GM18873 (cell line): ENCODE data around the gene PLEKHM1.
"Not testable (repeated sequence)": the region's sequence is repeated elsewhere in the genome, so short reads cannot be mapped to it uniquely, and the experiment has no call there.

Experiments used
- ATAC-seq: cut with Tn5 transposase; IDR thresholded peaks from one replicate; pipeline ENCODE4 v1.9.1; 2021; ENCODE audit warnings: mild to moderate bottlenecking, moderate library complexity, moderate number of reproducible peaks; ENCODE audit not compliant: unreplicated experiment, low FRiP score

Gene PLEKHM1

DNA sequence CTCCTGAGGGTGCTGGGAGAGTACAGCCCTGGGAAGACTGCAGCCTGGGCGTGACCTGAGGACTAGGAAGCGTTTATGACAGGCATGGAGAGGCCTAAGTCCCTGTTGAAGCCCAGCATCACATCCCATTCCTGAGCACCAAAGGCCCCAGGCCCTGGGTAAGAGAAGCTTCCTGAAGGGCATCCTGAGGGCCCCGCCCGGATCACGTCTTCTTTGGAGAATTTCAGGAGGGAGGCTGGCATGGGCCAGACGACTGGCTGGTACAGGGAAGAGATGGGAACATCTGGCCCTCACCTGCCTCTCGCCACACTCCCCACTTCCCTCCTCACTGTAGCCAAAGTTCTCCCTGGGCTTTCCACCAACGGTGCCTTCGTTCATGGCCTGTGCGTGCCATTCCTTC, 46.2 kb downstream of the PLEKHM1 start:
- not testable (repeated sequence) for ATAC-seq

- ATAC-seq = not testable (repeated sequence)
These were observed 46.9 kb downstream of the PLEKHM1 start for GRCh38 chr17:45443371-45444260.

DNA sequence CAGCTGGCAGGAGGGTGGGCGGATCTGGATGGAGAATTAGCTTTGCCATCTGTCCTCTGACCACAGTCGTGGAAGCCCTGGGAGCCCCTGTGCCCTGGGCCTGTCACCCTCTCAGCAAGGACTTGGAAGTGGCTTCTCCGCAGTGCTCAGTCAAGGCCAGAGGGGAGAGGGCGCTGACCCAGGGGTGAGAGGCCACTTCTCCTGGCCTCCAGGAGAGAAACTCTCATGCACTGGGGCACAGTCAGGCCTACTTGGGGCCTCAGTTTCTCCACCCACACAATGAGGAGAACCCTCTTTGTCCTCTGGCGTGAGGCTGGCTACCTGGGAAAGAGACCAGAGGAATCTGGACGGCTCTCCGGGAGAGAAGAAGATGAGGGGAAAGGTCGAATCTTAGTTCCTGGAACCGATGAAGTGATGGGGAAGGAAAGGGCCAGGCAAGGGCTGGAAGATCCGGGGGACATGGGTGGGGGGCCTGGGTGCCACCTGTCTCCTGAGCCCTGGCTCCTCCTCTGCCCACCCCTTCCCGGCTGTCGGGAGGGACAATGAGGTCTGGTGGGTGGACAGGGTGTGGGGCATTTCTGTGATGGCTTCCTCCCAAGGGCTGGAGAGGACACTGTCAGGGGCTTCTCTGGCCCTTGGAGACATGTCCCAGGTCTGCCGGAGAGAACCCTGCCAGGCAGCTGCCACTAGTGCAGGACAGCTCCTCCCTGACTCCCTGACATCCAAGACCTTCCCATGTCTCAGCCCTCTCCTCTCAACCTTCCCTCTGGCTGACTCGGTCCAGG, 48.8 kb downstream of the PLEKHM1 start:
- ATAC-seq = no peak

- ATAC-seq = peak; percentile 73
These were observed 49.5 kb downstream of the PLEKHM1 start for GRCh38 chr17:45440839-45441515.

DNA sequence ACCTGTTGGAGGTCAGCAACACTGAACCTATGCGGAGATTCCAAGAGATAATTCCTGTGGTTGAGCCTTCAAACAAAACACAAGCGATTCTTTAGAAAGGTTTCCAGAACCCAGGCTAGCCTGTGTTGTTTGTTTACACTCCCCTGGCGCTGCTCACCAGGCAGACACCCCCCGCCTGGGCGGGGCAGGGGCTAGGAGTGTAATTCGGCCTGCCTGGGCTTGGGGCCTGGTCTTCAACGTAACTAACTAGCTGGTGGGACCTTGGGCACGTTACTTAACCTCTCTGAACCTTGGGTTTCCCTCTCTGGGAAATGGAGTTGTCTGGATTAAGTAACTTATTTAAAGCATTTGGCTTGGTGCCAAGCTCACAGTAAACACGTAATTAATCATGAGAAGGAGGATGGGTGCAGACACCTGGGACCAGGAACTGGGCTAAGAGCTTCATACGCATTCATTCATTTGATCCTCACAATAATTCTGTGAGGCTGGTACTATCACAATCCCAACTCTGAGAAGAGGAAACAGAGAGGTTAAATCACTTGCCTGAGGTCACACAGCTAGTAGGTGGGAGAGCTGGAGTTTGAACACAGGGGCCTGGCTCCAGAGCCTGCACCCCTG, 50.3 kb downstream of the PLEKHM1 start:
- ATAC-seq = no peak

GRCh38 chr17:45438931-45439610, 51.5 kb downstream of the PLEKHM1 start:
- no peak for ATAC-seq

DNA sequence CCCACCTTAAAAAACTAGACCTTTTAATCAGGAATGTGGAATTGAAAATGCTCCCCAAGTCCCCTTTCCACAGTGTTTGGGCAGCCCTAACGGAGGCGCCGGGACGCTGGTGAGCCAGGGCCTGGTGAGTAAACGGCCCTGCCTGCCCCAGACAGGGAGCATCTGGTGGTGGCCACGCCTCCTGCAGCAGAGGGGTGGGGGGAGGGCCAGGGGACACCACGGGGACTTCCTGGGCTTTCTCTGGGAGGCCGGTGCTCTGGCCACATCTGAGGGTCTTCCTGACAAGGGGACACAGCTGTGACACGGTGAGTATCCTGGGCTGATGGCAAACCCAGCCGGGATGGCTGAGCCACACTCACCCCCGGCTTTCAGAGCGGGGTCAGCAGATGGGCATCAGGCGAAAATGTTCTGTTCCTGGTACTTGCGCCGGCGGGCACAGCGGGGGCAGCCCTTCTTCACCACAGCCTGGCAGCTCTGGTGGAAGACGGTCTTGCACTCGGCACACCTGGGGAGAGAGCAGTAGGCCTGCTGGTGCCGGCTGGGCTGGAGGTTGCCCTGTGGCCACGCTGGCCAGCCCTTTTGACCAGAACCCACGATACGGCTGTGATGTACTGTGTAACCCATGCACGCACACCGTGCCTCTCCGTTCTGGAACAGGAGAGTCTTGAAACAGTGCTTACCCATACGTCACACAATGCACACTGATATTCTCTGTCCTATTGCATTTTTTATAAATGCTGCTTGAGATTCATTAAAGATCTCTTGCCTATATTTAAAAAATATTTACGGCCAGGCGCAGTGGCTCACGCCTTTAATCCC, 52.8 kb downstream of the PLEKHM1 start:
- ATAC-seq = no peak

DNA sequence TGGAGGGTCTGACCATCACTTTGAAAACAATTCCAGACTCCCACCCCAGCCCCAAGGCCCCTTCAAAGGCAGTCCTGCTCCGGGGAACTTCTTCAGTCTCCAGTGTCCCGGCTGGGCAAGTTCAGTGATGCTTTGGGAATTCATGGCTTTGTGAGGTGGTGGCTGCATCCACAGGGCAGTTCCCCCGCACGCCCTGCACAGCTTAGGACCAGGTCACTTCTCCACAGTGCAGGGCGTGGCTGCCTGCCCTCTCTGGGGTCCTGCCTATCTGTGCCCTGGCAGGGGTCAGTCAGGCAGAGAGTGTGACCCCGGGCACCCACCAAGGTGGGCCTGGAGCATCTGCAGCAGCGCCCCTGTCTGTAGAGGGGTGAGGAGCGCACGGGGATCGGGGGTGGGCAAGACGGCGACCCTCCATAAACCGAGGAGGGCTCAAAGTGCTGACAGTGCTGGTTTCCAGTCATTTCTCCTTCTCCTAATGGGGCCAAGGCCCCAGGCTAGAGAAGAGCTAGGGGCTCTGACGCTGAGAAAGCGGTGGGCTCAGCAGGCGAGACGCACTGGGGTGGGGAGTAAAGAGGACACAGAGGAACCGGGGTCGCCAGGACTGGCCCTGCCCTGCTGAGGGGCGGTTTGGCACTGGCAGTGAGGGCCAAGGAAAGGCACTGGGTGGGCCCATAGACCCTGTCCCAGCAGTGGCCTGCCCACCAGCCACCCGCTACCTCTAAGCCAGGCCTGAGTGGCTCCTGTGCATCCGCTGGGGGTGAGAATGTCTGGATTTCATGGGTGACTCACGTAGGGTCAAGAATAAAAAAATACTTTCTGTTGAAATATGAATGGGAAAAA, 53.7 kb downstream of the PLEKHM1 start:
- no peak for ATAC-seq

- no peak for ATAC-seq
These were observed 54.4 kb downstream of the PLEKHM1 start for GRCh38 chr17:45436161-45436560.

DNA sequence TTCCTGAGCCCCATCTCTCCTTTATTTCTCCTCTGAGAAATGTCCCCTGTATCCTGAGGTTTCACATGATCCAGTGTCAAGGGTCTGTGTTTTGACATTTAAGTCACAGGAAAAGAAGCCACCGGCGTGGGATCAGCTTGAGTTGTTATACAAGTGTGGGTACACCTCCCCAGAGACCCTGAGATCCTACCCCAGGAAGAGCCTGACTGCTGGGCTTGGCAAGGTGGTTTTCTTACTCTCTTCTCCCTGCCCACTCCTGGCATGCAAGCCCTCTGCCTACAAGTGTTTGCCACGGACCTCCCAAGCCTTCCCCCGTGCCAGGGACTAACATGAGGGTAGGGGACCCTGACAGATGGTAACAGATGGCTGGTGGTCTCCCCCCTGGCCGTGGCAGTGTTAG, 55.0 kb downstream of the PLEKHM1 start:
- no peak for ATAC-seq

- no peak for ATAC-seq
These were observed 57.4 kb downstream of the PLEKHM1 start for GRCh38 chr17:45433159-45433535.

DNA sequence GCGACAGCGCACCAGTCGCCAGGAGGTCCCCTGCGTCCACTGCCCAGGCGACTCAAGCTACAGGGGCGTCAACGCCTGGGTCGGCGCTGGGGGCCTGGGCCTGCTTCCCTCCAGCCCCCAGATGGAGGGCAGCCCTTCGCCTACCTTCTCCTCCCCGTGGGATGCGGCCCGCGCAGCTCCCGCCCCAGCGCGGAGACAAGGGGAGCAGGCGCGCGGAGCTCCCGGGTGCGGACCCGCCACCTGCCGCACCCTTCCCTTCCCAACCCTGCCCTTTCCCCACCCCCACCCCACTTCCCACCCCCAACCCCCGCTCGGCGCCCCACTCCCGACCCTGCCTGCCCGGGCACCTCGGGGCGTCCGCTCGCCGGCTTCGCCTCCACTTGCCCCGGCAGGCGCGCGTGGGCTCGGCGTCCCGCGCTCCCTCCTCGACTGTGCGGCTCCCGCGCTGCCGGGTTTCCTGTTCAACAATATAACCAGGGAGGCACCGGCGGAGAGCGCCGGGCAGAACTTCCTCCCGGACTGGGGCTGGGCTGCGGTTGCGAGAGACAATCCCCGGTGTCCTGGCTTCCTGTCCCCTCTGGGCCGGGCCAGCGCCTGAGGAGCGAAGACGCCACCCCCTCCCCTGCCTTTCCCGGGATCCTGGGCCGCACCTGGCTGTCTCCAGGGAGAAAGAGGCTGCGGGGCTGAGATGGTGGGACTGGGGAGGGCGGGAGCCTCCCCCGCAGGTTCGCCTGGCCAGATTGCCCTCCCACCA, 57.9 kb downstream of the PLEKHM1 start, which contains the start of gene ARHGAP27:
ARHGAP27 (minus strand) TSS at position 466 of the 754 bp plus-strand sequence. CDS start 2,591 bp downstream, outside the sequence.
- no peak for ATAC-seq

- peak; percentile 36 for ATAC-seq
These were observed 58.8 kb downstream of the PLEKHM1 start for GRCh38 chr17:45431531-45432404.

- ATAC-seq = no peak
These were observed 59.6 kb downstream of the PLEKHM1 start for GRCh38 chr17:45430738-45431530.

DNA sequence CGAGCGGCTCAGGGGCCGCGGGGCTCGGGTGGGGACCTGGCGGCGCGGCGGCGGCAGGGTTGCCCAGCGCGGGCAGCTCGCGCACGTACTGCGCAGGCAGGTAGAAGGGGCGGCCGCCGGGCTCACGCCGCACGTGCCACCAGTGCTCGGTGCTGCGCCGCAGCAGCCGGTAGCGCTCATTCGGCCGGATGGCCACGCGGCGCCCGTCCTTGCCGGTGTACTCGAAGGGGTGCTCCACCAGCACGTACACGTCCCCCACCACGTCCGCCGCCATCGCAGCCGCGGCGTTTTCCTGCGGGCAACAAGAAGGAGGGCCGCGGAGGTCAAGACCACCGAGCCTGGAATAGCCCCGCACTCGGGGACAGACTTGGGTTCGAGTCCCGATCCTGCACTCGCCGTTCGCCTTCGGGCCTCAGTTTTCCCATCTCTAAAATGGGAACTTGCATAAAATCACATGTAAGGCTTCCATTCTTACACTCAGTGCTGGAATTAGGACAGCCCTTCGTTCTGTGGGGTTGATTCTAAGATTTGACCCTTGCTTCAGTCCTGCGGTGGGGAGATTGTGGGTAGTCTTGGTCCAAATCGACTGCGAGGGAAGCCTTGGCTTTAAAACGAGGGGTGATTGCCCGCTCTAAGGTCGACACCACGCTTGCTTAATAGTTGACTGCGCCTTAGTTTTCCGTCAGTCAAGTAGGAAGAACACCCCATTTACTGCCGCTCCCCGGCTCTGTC, 60.3 kb downstream of the PLEKHM1 start:
- no peak for ATAC-seq
